Measurements from ENCODE around the gene ZBTB7A.

Gene ZBTB7A

GRCh38 chr19:4043401-4043800 is 23.3 kb downstream of the ZBTB7A start:
- TF ChIP-seq YY1 (IDR thresholded peaks at IDR 0.05; ENCODE audit: low read depth) (no peak), CEBPB (IDR thresholded peaks at IDR 0.05) (no peak), EGR1 (IDR thresholded peaks at IDR 0.05) (no peak), REST (IDR thresholded peaks at IDR 0.05; ENCODE audit: low read depth) (no peak), EP300 (IDR thresholded peaks at IDR 0.05; ENCODE audit: borderline replicate concordance) (no peak), TAF1 (IDR thresholded peaks at IDR 0.05; ENCODE audit: low read depth) (no peak), TCF12 (IDR thresholded peaks at IDR 0.05; ENCODE audit: low read depth) (no peak), MAX (IDR thresholded peaks at IDR 0.05) (no peak), USF1 (IDR thresholded peaks at IDR 0.05) (no peak), NFIC (IDR thresholded peaks at IDR 0.05) (no peak), FOXM1 (IDR thresholded peaks at IDR 0.05; ENCODE audit: borderline replicate concordance, low read depth) (no peak), RAD21 (IDR thresholded peaks at IDR 0.05; ENCODE audit: low read depth) (no peak), CREB1 (IDR thresholded peaks at IDR 0.05; ENCODE audit: low read depth) (no peak), TEAD4 (IDR thresholded peaks at IDR 0.05) (no peak)

GRCh38 chr19:4042731-4043082 is 24.0 kb downstream of the ZBTB7A start:
- peak; percentile 39; the same call in 1 of the 2 replicates for TF ChIP-seq NFIC (IDR thresholded peaks at IDR 0.05)
- no peak for TF ChIP-seq TEAD4 (IDR thresholded peaks at IDR 0.05)

GRCh38 chr19:4042064-4042730 is 24.5 kb downstream of the ZBTB7A start:
- no peak for TF ChIP-seq USF1 (IDR thresholded peaks at IDR 0.05)
- no peak for TF ChIP-seq MAX (IDR thresholded peaks at IDR 0.05)
- no peak for TF ChIP-seq TAF1 (IDR thresholded peaks at IDR 0.05; ENCODE audit: low read depth)
- TF ChIP-seq TCF12 (IDR thresholded peaks at IDR 0.05; ENCODE audit: low read depth) = no peak
- TF ChIP-seq CEBPB (IDR thresholded peaks at IDR 0.05) = no peak
- no peak for TF ChIP-seq YY1 (IDR thresholded peaks at IDR 0.05; ENCODE audit: low read depth)
- no peak for TF ChIP-seq EP300 (IDR thresholded peaks at IDR 0.05; ENCODE audit: borderline replicate concordance)
- no peak for TF ChIP-seq RAD21 (IDR thresholded peaks at IDR 0.05; ENCODE audit: low read depth)
- no peak for TF ChIP-seq NFIC (IDR thresholded peaks at IDR 0.05)
- TF ChIP-seq TEAD4 (IDR thresholded peaks at IDR 0.05) = no peak
- TF ChIP-seq FOXM1 (IDR thresholded peaks at IDR 0.05; ENCODE audit: borderline replicate concordance, low read depth) = no peak
- no peak for TF ChIP-seq CREB1 (IDR thresholded peaks at IDR 0.05; ENCODE audit: low read depth)
- TF ChIP-seq EGR1 (IDR thresholded peaks at IDR 0.05) = no peak
- no peak for TF ChIP-seq ZBTB7A (IDR thresholded peaks at IDR 0.05; ENCODE audit: low read depth)

GRCh38 chr19:4038661-4039423 is 27.9 kb downstream of the ZBTB7A start:
- TF ChIP-seq CREB1 (IDR thresholded peaks at IDR 0.05; ENCODE audit: low read depth) (no peak), ZBTB7A (IDR thresholded peaks at IDR 0.05; ENCODE audit: low read depth) (peak; percentile 50; the same call in 1 of the 2 replicates)

GRCh38 chr19:4038057-4038456 is 28.6 kb downstream of the ZBTB7A start:
- TF ChIP-seq NFIC (IDR thresholded peaks at IDR 0.05) = no peak
- no peak for TF ChIP-seq CEBPB (IDR thresholded peaks at IDR 0.05)
- no peak for TF ChIP-seq RAD21 (IDR thresholded peaks at IDR 0.05; ENCODE audit: low read depth)
- TF ChIP-seq TCF12 (IDR thresholded peaks at IDR 0.05; ENCODE audit: low read depth) = no peak
- no peak for TF ChIP-seq USF1 (IDR thresholded peaks at IDR 0.05)
- TF ChIP-seq EGR1 (IDR thresholded peaks at IDR 0.05) = no peak
- no peak for TF ChIP-seq TEAD4 (IDR thresholded peaks at IDR 0.05)
- no peak for TF ChIP-seq TAF1 (IDR thresholded peaks at IDR 0.05; ENCODE audit: low read depth)
- TF ChIP-seq ZBTB7A (IDR thresholded peaks at IDR 0.05; ENCODE audit: low read depth) = no peak
- no peak for TF ChIP-seq EP300 (IDR thresholded peaks at IDR 0.05; ENCODE audit: borderline replicate concordance)
- TF ChIP-seq YY1 (IDR thresholded peaks at IDR 0.05; ENCODE audit: low read depth) = no peak
- TF ChIP-seq MAX (IDR thresholded peaks at IDR 0.05) = no peak
- no peak for TF ChIP-seq FOXM1 (IDR thresholded peaks at IDR 0.05; ENCODE audit: borderline replicate concordance, low read depth)
- no peak for TF ChIP-seq CREB1 (IDR thresholded peaks at IDR 0.05; ENCODE audit: low read depth)
- no peak for TF ChIP-seq REST (IDR thresholded peaks at IDR 0.05; ENCODE audit: low read depth)
